ENCODE results near the gene SLC12A7. TPM values are rescaled to one million over a fixed set of nuclear protein-coding genes. Genes with fewer than 3 reads are reported as not detected.

The SLC12A7 gene
- total RNA-seq, 1 experiment from 2014 or later, result 30.8 TPM

GRCh38 chr5:1130218-1130946 is 18.5 kb upstream of the SLC12A7 start:
- Histone ChIP-seq H4K5ac (ENCODE audit: insufficient read length, low read depth, low read length) (no peak overlapping the region), H3K4ac (ENCODE audit: low read depth, low read length) (no peak overlapping the region), H4K91ac (ENCODE audit: insufficient read length, low read depth, low read length) (no peak overlapping the region), H3K4me2 (ENCODE audit: insufficient read depth, insufficient read length, low read length) (no peak overlapping the region), H4K8ac (replicated peaks; ENCODE audit: insufficient read length, low read depth, low read length) (no peak overlapping the region), H3K79me1 (ENCODE audit: insufficient read depth, low read depth, low read length, poor library complexity, severe bottlenecking) (no peaks in the 10 kb centered on the region), H2AK5ac (ENCODE audit: insufficient read length, low read length) (no peak overlapping the region), H2BK12ac (ENCODE audit: insufficient read length, low read depth, low read length) (no peak overlapping the region), H3K4me1 (ENCODE audit: insufficient read depth, low read length) (no peaks in the 10 kb centered on the region), H3K27me3 (ENCODE audit: insufficient read depth, low read length) (no peaks in the 10 kb centered on the region), H3T11ph (ENCODE audit: low read length) (no peak overlapping the region), H3K23me2 (ENCODE audit: insufficient read length, low read depth, low read length, poor library complexity, severe bottlenecking) (no peaks in the 10 kb centered on the region), H3K23ac (ENCODE audit: insufficient read length, low read depth, low read length) (no peak overlapping the region), H3K14ac (ENCODE audit: insufficient read depth, low read length) (no peak overlapping the region), H2BK15ac (ENCODE audit: low read depth, low read length) (no peak overlapping the region), H3K9ac (ENCODE audit: extremely low read depth, insufficient read length, low read length) (no peak overlapping the region), H2AFZ (ENCODE audit: low read length) (no peak overlapping the region), H2BK5ac (ENCODE audit: insufficient read length, low read length) (no peak overlapping the region), H3K27ac (ENCODE audit: insufficient read length, low read depth, low read length) (no peak overlapping the region), H2BK120ac (ENCODE audit: low read depth, low read length, poor library complexity, severe bottlenecking) (no peak overlapping the region), H3K79me2 (ENCODE audit: insufficient read depth, low read length) (no peaks in the 10 kb centered on the region), H2BK20ac (ENCODE audit: low read depth, low read length, poor library complexity, severe bottlenecking) (no peak overlapping the region), H3K9me3 (ENCODE audit: control insufficient read depth, low read depth, low read length) (no peaks in the 10 kb centered on the region), H4K20me1 (ENCODE audit: control insufficient read depth, insufficient read depth, insufficient read length) (peaks cover 4% of the 10 kb centered on the region), H3K18ac (ENCODE audit: insufficient read length, low read depth, low read length) (no peak overlapping the region), H3K56ac (ENCODE audit: insufficient read length, low read depth, low read length) (no peak overlapping the region)
- H3K4me3 Mint-ChIP-seq, result no peak overlapping the region
- H3K9me3 Mint-ChIP-seq, result no peaks in the 10 kb centered on the region
- no CpG with 5 or more reads among the region's 26 CpGs for WGBS (ENCODE audit: extremely low coverage, insufficient read length, low lambda C conversion rate)
- DNase-seq, result peak; percentile 62
- peaks cover 6 to 32% of the 10 kb centered on the region in 2 experiments for H3K4me1 Mint-ChIP-seq
- no peaks in the 10 kb centered on the region for H3K36me3 Mint-ChIP-seq (ENCODE audit: insufficient read depth in 1 of 3, low read depth in 3 of 3)
- peak overlapping the region in 1 of 3 experiments; percentile 85; a peak in 2 of 7 replicates for H3K27ac Mint-ChIP-seq
- no peaks in the 10 kb centered on the region; the same call in 1 of the 2 replicates for H3K27me3 Mint-ChIP-seq (ENCODE audit: low read depth)
- no peak for TF ChIP-seq CTCF (conservative IDR thresholded peaks at IDR 0.05)

All from H9 (cell line).